DMS153 treated with DMSO at 0.1 percent for 48 hours (cell line): Measurements from ENCODE around the gene PPM1E.
"Not testable (repeated sequence)": the region's sequence is repeated elsewhere in the genome, so short reads cannot be mapped to it uniquely, and the experiment has no call there.

Source experiments
- DNase-seq: peaks from one replicate; lab custom pipeline; 2025; ENCODE audit not compliant: unreplicated experiment; lab: John Stamatoyannopoulos, UW

The PPM1E gene

GRCh38 chr17:58837699-58838098, 82.0 kb downstream of the PPM1E start:
- no peak for DNase-seq

- DNase-seq: no peak
Observed at GRCh38 chr17:58840820-58841612, 85.4 kb downstream of the PPM1E start.

GRCh38 chr17:58846413-58846812, 90.8 kb downstream of the PPM1E start:
- not testable (repeated sequence) for DNase-seq

- DNase-seq: not testable (repeated sequence)
Observed at GRCh38 chr17:58850106-58850505, 94.5 kb downstream of the PPM1E start.

GRCh38 chr17:58865301-58865700, 109.6 kb downstream of the PPM1E start:
- no peak for DNase-seq

- no peak for DNase-seq
Observed at GRCh38 chr17:58870747-58871146, 115.1 kb downstream of the PPM1E start.

GRCh38 chr17:58873926-58874325, 118.3 kb downstream of the PPM1E start:
- no peak for DNase-seq

GRCh38 chr17:58875261-58875660, 119.6 kb downstream of the PPM1E start:
- DNase-seq: no peak

GRCh38 chr17:58884161-58884560, 128.5 kb downstream of the PPM1E start:
- no peak for DNase-seq

- no peak for DNase-seq
Observed at GRCh38 chr17:58886514-58886913, 130.9 kb downstream of the PPM1E start.

- DNase-seq: no peak
Observed at GRCh38 chr17:58889928-58890327, 134.3 kb downstream of the PPM1E start.

- no peak for DNase-seq
Observed at GRCh38 chr17:58899191-58899590, 143.5 kb downstream of the PPM1E start.

GRCh38 chr17:58902322-58902721, 146.7 kb downstream of the PPM1E start:
- DNase-seq: no peak

- DNase-seq: no peak
Observed at GRCh38 chr17:58911741-58912343, 156.2 kb downstream of the PPM1E start.

GRCh38 chr17:58913552-58913951, 157.9 kb downstream of the PPM1E start:
- no peak for DNase-seq

GRCh38 chr17:58913971-58914769, 158.5 kb downstream of the PPM1E start:
- DNase-seq: no peak

- no peak for DNase-seq
Observed at GRCh38 chr17:58917228-58917627, 161.6 kb downstream of the PPM1E start.

- DNase-seq: no peak
Observed at GRCh38 chr17:58918072-58918471, 162.4 kb downstream of the PPM1E start.

- no peak for DNase-seq
Observed at GRCh38 chr17:58918884-58919283, 163.2 kb downstream of the PPM1E start.

- no peak for DNase-seq
Observed at GRCh38 chr17:58920773-58921172, 165.1 kb downstream of the PPM1E start.

GRCh38 chr17:58932956-58933355, 177.3 kb downstream of the PPM1E start:
- no peak for DNase-seq

GRCh38 chr17:58936295-58936694, 180.6 kb downstream of the PPM1E start:
- DNase-seq: no peak
